GM19239 (cell line): ENCODE data around the gene BIK.
"Not testable (repeated sequence)": the region's sequence is repeated elsewhere in the genome, so short reads cannot be mapped to it uniquely, and the experiment has no call there.

Experiments
- DNase-seq: peaks from one replicate; pipeline ENCODE4 v3.0.0; 2011; ENCODE audit warnings: low spot score; ENCODE audit not compliant: insufficient read length
- FAIRE-seq: peaks from 2 replicates; lab custom pipeline; 2011; peaks lifted over from hg19 to GRCh38; lab: Jason Lieb, UNC

Gene BIK

GRCh38 chr22:43104056-43104625 lies 6.4 kb upstream of the BIK start:
- not testable (repeated sequence) for DNase-seq
- peak; percentile 48 for FAIRE-seq

GRCh38 chr22:43104950-43105349 lies 5.6 kb upstream of the BIK start:
- DNase-seq, FAIRE-seq: not testable (repeated sequence)

- DNase-seq, result no peak
- no peak for FAIRE-seq
Observed at GRCh38 chr22:43106302-43106701, 4.2 kb upstream of the BIK start.

- FAIRE-seq, result no peak
- DNase-seq, result no peak
Observed at GRCh38 chr22:43109511-43109910, 1.0 kb upstream of the BIK start.

GRCh38 chr22:43109921-43110443 lies 568 bp upstream of the BIK start:
- no peak for FAIRE-seq
- DNase-seq, result no peak

GRCh38 chr22:43110927-43111623 lies 525 bp downstream of the BIK start:
- no peak for DNase-seq
- FAIRE-seq, result no peak

- FAIRE-seq (peak; percentile 33), DNase-seq (no peak)
Observed at GRCh38 chr22:43113526-43114251, 3.1 kb downstream of the BIK start.

GRCh38 chr22:43114958-43115357 lies 4.4 kb downstream of the BIK start:
- no peak for DNase-seq
- FAIRE-seq, result no peak

GRCh38 chr22:43116932-43117331 lies 6.4 kb downstream of the BIK start:
- no peak for FAIRE-seq
- DNase-seq, result no peak

- peak; percentile 11 for FAIRE-seq
- DNase-seq, result no peak
Observed at GRCh38 chr22:43118024-43118849, 7.7 kb downstream of the BIK start.

GRCh38 chr22:43118953-43119458 lies 8.5 kb downstream of the BIK start:
- DNase-seq (peak; percentile 59), FAIRE-seq (peak; percentile 94)

GRCh38 chr22:43126501-43127165 lies 16.1 kb downstream of the BIK start:
- FAIRE-seq (no peak), DNase-seq (no peak)

GRCh38 chr22:43127166-43127908 lies 16.8 kb downstream of the BIK start:
- no peak for DNase-seq
- no peak for FAIRE-seq

GRCh38 chr22:43128116-43128515 lies 17.6 kb downstream of the BIK start:
- FAIRE-seq (no peak), DNase-seq (no peak)

GRCh38 chr22:43128928-43129424 lies 18.4 kb downstream of the BIK start:
- DNase-seq (no peak), FAIRE-seq (no peak)

- DNase-seq (no peak), FAIRE-seq (no peak)
Observed at GRCh38 chr22:43129426-43130425, 19.2 kb downstream of the BIK start.

GRCh38 chr22:43131773-43132501 lies 21.4 kb downstream of the BIK start:
- no peak for DNase-seq
- FAIRE-seq, result no peak
